ENCODE results near the gene OR10H4. TPM values are rescaled to one million over a fixed set of nuclear protein-coding genes. Genes with fewer than 3 reads are reported as not detected.

OR10H4 gene, protein sequence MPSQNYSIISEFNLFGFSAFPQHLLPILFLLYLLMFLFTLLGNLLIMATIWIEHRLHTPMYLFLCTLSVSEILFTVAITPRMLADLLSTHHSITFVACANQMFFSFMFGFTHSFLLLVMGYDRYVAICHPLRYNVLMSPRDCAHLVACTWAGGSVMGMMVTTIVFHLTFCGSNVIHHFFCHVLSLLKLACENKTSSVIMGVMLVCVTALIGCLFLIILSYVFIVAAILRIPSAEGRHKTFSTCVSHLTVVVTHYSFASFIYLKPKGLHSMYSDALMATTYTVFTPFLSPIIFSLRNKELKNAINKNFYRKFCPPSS
- total RNA-seq = not detected in 2 replicates

DNA sequence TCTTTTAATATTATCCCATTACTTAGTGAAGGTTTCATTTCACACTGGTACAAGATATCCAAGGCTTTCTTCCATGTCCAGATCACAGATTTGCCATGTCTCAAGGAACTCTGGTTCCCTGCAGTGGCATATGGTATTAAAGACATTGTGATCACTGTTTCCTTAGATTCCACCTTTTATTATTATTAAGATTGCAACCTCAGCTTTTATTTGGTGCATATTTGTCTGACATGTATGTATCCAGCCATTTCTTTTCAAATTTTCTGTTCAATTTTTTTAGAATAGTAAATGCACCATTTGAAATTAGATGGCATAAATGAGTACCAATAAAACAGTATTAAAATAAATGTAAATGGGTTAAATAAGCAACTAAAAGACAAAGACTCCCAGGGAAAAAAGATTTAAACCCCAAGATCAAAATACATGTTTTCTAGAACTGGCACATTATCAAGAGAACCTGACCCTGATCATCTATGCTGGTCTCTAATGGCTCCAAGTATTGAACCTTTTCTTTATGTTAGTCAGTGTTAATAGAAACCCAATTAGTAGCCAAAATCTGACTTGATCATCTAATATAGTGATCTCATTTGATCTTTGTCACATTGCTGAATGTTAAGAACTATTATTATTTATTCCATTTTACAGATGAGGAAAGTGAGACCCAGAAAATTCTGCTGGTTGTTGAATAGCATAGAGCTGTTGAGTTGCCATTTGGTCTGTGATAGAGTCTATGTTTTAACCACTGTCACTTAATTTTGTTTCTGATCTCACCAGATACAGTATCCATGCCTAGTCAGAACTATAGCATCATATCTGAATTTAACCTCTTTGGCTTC lies at the start of gene OR10H4:
Gene OR10H4, plus strand, starts transcription at position 786 of the 836 bp plus-strand sequence. Its CDS starts 0 bp downstream, at position 786.

DNA sequence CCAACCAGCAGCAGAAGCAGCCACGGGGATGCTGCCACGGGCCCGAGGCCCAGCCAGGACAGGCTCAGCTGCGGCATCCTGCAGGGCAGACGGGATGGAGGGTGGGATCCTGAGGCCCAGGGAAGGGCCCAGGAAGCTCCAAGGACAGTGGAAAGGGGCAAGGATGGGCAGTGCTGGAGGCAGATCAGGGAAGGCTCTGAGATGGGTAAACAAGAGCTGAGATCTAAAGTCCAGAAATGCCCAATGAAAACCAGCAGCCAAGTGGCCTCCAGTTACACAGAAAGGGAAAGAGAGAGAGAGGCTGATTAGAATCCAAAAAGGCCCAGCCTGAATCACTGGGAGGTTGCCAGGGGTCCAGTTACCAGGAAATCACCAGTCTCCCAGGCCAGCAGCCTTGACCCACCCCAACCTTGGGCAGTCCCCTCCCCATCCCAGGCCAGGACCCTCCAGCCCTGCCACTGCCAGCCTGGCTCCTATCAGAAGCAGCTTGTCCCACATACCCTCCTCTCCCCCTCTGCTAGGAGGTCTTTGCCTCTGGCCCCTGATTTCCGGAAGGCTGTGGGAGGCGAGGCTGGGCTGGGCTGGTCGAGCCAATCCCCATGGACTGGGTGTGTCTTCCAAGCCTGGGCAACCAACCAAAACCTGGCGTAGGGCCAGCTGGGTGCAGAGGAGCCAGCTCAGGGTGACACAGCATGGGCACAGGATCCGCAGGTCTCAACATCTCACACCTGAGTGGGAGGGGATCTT lies 14.3 kb upstream of the OR10H4 start, which contains the start of gene CYP4F11:
Gene CYP4F11, minus strand, starts transcription at position 198 of the 747 bp plus-strand sequence. Its CDS starts 121 bp downstream, at position 77.

Other genes starting within 250 kb of the OR10H4 start
- gene OR10H2, start 221.0 kb upstream of the OR10H4 start, total RNA-seq = not detected in 2 replicates
- not detected in 2 replicates for gene OR10H3, start 211.0 kb upstream of the OR10H4 start, total RNA-seq
- not detected in 2 replicates for gene OR10H5, start 161.3 kb upstream of the OR10H4 start, total RNA-seq
- gene OR10H1, start 133.3 kb upstream of the OR10H4 start, total RNA-seq = not detected in 2 replicates
- gene CYP4F2, start 50.9 kb upstream of the OR10H4 start, total RNA-seq = not detected in 2 replicates
- not detected in 2 replicates for gene CYP4F11, start 14.5 kb upstream of the OR10H4 start, total RNA-seq
- 741 and 843 TPM in 2 replicates for gene TPM4, start 127.5 kb downstream of the OR10H4 start, total RNA-seq
- 98.0 and 130 TPM in 2 replicates for gene RAB8A, start 162.9 kb downstream of the OR10H4 start, total RNA-seq
- gene HSH2D, start 194.7 kb downstream of the OR10H4 start, total RNA-seq = not detected in 2 replicates
- not detected in 2 replicates for gene CIB3, start 224.5 kb downstream of the OR10H4 start, total RNA-seq
- gene FAM32A, start 236.4 kb downstream of the OR10H4 start, total RNA-seq = 129 and 143 TPM in 2 replicates
- 79.8 and 84.6 TPM in 2 replicates for gene AP1M1, start 248.9 kb downstream of the OR10H4 start, total RNA-seq